GM21786 (cell line): Measurements from ENCODE around the gene KIFC1.
"Not testable (repeated sequence)": the region's sequence is repeated elsewhere in the genome, so short reads cannot be mapped to it uniquely, and the experiment has no call there.

Experiments
- ATAC-seq: cut with Tn5 transposase; IDR thresholded peaks from one replicate; pipeline ENCODE4 v1.9.1; 2021; ENCODE audit not compliant: unreplicated experiment

KIFC1 gene

GRCh38 chr6:33373960-33374910 is 17.4 kb upstream of the KIFC1 start:
- ATAC-seq, result no peak

GRCh38 chr6:33375143-33375671 is 16.4 kb upstream of the KIFC1 start:
- ATAC-seq, result no peak

GRCh38 chr6:33377171-33377570 is 14.5 kb upstream of the KIFC1 start:
- no peak for ATAC-seq

GRCh38 chr6:33379184-33379583 is 12.4 kb upstream of the KIFC1 start:
- ATAC-seq, result not testable (repeated sequence)

- ATAC-seq, result no peak
Observed at GRCh38 chr6:33380272-33380981, 11.2 kb upstream of the KIFC1 start.

- ATAC-seq, result no peak
Observed at GRCh38 chr6:33383427-33384185, 8.0 kb upstream of the KIFC1 start.

- ATAC-seq, result no peak
Observed at GRCh38 chr6:33384581-33385020, 7.0 kb upstream of the KIFC1 start.

GRCh38 chr6:33390173-33390572 is 1.4 kb upstream of the KIFC1 start:
- no peak for ATAC-seq

- no peak for ATAC-seq
Observed at GRCh38 chr6:33390767-33391277, 801 bp upstream of the KIFC1 start.

GRCh38 chr6:33391922-33392594 is 435 bp downstream of the KIFC1 start:
- no peak for ATAC-seq

- ATAC-seq, result no peak
Observed at GRCh38 chr6:33392595-33392948, 949 bp downstream of the KIFC1 start.

- no peak for ATAC-seq
Observed at GRCh38 chr6:33392979-33393378, 1.4 kb downstream of the KIFC1 start.

GRCh38 chr6:33397541-33397940 is 5.9 kb downstream of the KIFC1 start:
- no peak for ATAC-seq

GRCh38 chr6:33398601-33399000 is 7.0 kb downstream of the KIFC1 start:
- not testable (repeated sequence) for ATAC-seq

GRCh38 chr6:33399881-33400280 is 8.3 kb downstream of the KIFC1 start:
- ATAC-seq, result not testable (repeated sequence)

GRCh38 chr6:33404884-33405283 is 13.3 kb downstream of the KIFC1 start:
- ATAC-seq, result no peak

- no peak for ATAC-seq
Observed at GRCh38 chr6:33405386-33405940, 13.8 kb downstream of the KIFC1 start.

- no peak for ATAC-seq
Observed at GRCh38 chr6:33406126-33406525, 14.5 kb downstream of the KIFC1 start.

- ATAC-seq, result no peak
Observed at GRCh38 chr6:33407132-33407718, 15.6 kb downstream of the KIFC1 start.
